GM10266 (cell line): Measurements from ENCODE around the gene GOLM1.
"Not testable (repeated sequence)": the region's sequence is repeated elsewhere in the genome, so short reads cannot be mapped to it uniquely, and the experiment has no call there.

ENCODE experiments used
- DNase-seq: peaks from one replicate; pipeline ENCODE4 v3.0.0; 2012; ENCODE audit errors: extremely low spot score
- CTCF ChIP-seq: IDR thresholded peaks from 2 replicates; pipeline ENCODE4 v1.5.1; 2012; ENCODE audit warnings: mild to moderate bottlenecking, low read depth; ENCODE audit not compliant: control insufficient read depth, insufficient read depth; ENCODE audit errors: missing control alignments

Gene GOLM1

GRCh38 chr9:86098824-86099700 is at the start of gene GOLM1:
Gene GOLM1, minus strand, starts transcription at chr9:86099558. Its CDS starts 20,238 bp downstream, at chr9:86079320.
- peak; percentile 87 for DNase-seq
- TF ChIP-seq CTCF: peak; percentile 20

- DNase-seq: not testable (repeated sequence)
These were observed 47.3 kb upstream of the GOLM1 start for GRCh38 chr9:86146671-86147070.

DNA sequence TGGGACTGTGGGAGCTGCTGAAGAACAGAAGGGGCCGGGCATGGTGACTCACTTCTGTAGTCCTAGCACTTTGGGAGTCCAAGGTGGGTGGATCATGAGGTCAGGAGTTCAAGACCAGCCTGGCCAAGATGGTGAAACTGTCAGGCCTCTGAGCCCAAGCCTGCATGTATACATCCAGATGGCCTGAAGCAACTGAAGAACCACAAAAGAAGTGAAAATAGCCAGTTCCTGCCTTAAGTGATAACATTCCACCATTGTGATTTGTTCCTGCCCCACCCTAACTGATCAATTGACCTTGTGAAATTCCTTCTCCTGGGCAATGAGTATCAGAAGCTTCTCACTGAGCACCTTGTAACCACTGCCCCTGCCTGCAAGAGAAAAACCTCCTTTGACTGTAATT is 46.6 kb upstream of the GOLM1 start:
- DNase-seq: not testable (repeated sequence)

DNA sequence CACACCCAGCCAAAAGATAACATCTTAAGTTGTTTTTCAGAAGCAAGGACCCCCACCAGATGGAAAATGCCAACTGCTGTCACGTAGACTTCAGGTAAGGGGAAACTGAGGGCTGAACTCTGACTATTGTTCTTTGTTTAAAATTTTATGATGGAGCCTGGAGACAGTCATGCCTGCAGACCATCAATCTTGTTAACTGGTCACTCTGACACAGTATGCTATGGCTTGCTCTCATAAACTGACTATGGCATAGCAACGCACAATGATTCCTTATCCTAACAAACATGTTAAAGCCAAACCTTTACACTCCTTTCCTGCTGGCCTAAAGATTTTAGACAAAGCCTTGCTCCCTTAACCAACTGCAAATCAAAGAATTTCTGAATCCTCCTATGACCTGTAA is 43.6 kb upstream of the GOLM1 start:
- TF ChIP-seq CTCF: no peak

GRCh38 chr9:86141843-86142242 is 42.5 kb upstream of the GOLM1 start:
- no peak for TF ChIP-seq CTCF

More for the DNA sequence above, 43.6 kb upstream of the GOLM1 start:
- DNase-seq: no peak

DNA sequence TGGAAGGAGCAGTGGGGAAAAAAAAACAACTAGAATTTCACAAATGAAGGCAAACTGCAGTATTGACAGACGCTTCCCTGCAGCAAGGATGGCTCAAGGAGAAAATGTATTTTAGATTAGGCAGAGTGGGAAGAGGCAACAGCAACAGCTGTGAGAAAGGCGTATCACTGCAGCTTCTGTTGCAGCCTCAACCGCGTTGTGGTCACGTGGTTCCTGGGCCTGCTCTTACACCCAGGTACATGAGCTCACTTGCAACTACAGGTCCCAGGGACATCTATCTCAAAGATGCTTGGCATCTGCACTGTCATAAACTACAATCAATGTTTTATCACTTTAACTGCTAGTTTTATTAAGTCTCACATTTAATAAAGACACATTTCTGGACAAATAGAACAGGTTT is 36.0 kb upstream of the GOLM1 start:
- TF ChIP-seq CTCF: no peak
- no peak for DNase-seq

More at GRCh38 chr9:86141843-86142242, 42.5 kb upstream of the GOLM1 start:
- no peak for DNase-seq

DNA sequence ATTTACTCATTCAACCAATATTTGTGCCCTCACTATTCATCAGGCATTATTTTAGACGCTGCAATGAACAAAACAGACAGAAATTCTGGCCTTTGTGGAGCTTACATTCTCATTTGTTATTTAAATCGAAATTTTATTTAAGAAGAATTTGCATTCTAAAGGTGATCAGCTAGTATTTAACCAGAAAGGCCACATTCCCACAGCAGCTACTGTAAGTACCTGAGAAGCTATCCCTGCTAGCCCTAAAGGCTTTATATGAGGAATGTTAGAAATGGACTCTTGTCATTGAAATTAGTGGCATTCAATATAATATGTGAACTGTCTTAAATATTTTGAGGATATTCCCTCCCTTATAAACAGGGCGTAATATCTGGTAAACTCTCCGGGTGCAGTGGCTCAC is 35.0 kb upstream of the GOLM1 start:
- TF ChIP-seq CTCF: no peak
- no peak for DNase-seq

DNA sequence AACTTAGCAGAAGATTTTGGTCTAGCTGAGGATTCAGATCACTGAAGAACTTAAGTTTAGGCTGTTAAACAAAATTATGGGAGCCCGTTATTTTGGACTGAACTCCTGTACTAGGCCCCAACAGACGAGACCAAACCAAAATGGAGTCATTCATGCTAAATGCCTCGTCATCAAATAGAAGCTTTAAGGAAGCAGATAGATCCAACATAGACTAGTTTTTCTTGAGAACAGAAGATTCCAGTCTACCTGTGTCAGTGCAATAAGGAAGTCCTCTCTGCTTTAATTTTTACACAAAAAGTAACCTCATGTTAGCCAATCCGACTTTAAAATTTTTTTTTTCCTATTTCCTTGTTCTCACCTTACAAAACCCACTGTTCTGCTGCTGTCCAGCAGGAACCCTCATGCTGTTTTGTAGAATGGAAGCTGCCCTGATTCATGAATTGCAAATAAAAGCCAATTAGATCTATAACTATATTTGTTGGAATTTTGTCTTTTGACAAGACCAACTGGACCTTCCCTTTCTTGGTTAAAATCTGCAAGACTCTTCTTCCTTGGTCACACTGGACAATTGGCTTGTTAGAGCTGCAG is 29.0 kb upstream of the GOLM1 start:
- no peak for TF ChIP-seq CTCF
- DNase-seq: no peak
